Nephron progenitor cell (in vitro differentiated cells): ENCODE data around the gene TNFSF18.

Source experiments
- DNase-seq: peaks from one replicate; pipeline ENCODE4 v3.0.0; 2021
- H3K27ac Mint-ChIP-seq: 2 replicates; pipeline ENCODE4 v1.8.0; 2021; ENCODE audit warnings: mild to moderate bottlenecking, moderate library complexity, mixed read lengths
- H3K27me3 Mint-ChIP-seq: 2 replicates; pipeline ENCODE4 v1.8.0; 2021; ENCODE audit warnings: mild to moderate bottlenecking, low read depth, mixed read lengths; ENCODE audit not compliant: poor library complexity
- H3K36me3 Mint-ChIP-seq: 2 replicates; pipeline ENCODE4 v1.8.0; 2021; ENCODE audit warnings: low read depth, mixed read lengths
- H3K4me1 Mint-ChIP-seq: 2 replicates; pipeline ENCODE4 v1.8.0; 2021; ENCODE audit warnings: mixed read lengths
- H3K4me3 Mint-ChIP-seq: 2 replicates; pipeline ENCODE4 v1.8.0; 2021; ENCODE audit warnings: mild to moderate bottlenecking, moderate library complexity, mixed read lengths
- H3K9me3 Mint-ChIP-seq: 2 replicates; pipeline ENCODE4 v1.8.0; 2021; ENCODE audit warnings: mild to moderate bottlenecking, moderate library complexity, mixed read lengths
- CTCF ChIP-seq: fragments of 200-600 bp; sonication (generic); IDR thresholded peaks from 2 replicates; pipeline ENCODE4 v1.5.0; 2021; ENCODE audit warnings: antibody characterized with exemption

Gene TNFSF18

GRCh38 chr1:173048621-173049321 is 2.0 kb downstream of the TNFSF18 start:
- Mint-ChIP-seq H3K36me3 (no peaks in the 10 kb centered on the region), H3K4me3 (no peak overlapping the region), H3K27ac (no peak overlapping the region), H3K4me1 (no peaks in the 10 kb centered on the region), H3K27me3 (no peaks in the 10 kb centered on the region), H3K9me3 (no peaks in the 10 kb centered on the region)
- TF ChIP-seq CTCF: no peak
- DNase-seq: no peak

- Mint-ChIP-seq H3K27me3 (no peaks in the 10 kb centered on the region), H3K36me3 (no peaks in the 10 kb centered on the region), H3K27ac (no peak overlapping the region), H3K4me3 (no peak overlapping the region), H3K4me1 (no peaks in the 10 kb centered on the region), H3K9me3 (no peaks in the 10 kb centered on the region)
- DNase-seq: no peak
- no peak for TF ChIP-seq CTCF
These were observed 6.1 kb downstream of the TNFSF18 start for GRCh38 chr1:173044656-173045055.

GRCh38 chr1:173043253-173043652 is 7.5 kb downstream of the TNFSF18 start:
- TF ChIP-seq CTCF: no peak
- no peaks in the 10 kb centered on the region for H3K36me3 Mint-ChIP-seq
- H3K27me3 Mint-ChIP-seq: no peaks in the 10 kb centered on the region
- H3K27ac Mint-ChIP-seq: no peak overlapping the region
- no peak overlapping the region for H3K4me3 Mint-ChIP-seq
- H3K4me1 Mint-ChIP-seq: no peaks in the 10 kb centered on the region
- DNase-seq: no peak
- no peaks in the 10 kb centered on the region for H3K9me3 Mint-ChIP-seq

GRCh38 chr1:173042806-173043205 is 7.9 kb downstream of the TNFSF18 start:
- H3K27ac Mint-ChIP-seq: no peak overlapping the region
- H3K4me3 Mint-ChIP-seq: no peak overlapping the region
- no peaks in the 10 kb centered on the region for H3K36me3 Mint-ChIP-seq
- TF ChIP-seq CTCF: no peak
- no peak for DNase-seq
- H3K9me3 Mint-ChIP-seq: no peaks in the 10 kb centered on the region
- H3K4me1 Mint-ChIP-seq: no peaks in the 10 kb centered on the region
- H3K27me3 Mint-ChIP-seq: no peaks in the 10 kb centered on the region

GRCh38 chr1:173039626-173040025 is 11.1 kb downstream of the TNFSF18 start:
- Mint-ChIP-seq H3K4me3 (no peak overlapping the region), H3K9me3 (no peaks in the 10 kb centered on the region), H3K27ac (no peak overlapping the region), H3K27me3 (no peaks in the 10 kb centered on the region), H3K4me1 (no peaks in the 10 kb centered on the region), H3K36me3 (no peaks in the 10 kb centered on the region)
- no peak for TF ChIP-seq CTCF
- no peak for DNase-seq

- Mint-ChIP-seq H3K27me3 (no peaks in the 10 kb centered on the region), H3K9me3 (no peaks in the 10 kb centered on the region), H3K36me3 (no peaks in the 10 kb centered on the region), H3K27ac (no peak overlapping the region), H3K4me1 (no peaks in the 10 kb centered on the region), H3K4me3 (no peak overlapping the region)
- TF ChIP-seq CTCF: no peak
- DNase-seq: no peak
These were observed 11.7 kb downstream of the TNFSF18 start for GRCh38 chr1:173038875-173039554.
